NCI-H2227 (cell line): ENCODE data around the gene CHST13.

Experiments used
- DNase-seq: peaks from one replicate; lab custom pipeline; 2025; ENCODE audit not compliant: unreplicated experiment; lab: John Stamatoyannopoulos, UW

The CHST13 gene

GRCh38 chr3:126540342-126540849, 16.4 kb downstream of the CHST13 start:
- DNase-seq = no peak

DNA sequence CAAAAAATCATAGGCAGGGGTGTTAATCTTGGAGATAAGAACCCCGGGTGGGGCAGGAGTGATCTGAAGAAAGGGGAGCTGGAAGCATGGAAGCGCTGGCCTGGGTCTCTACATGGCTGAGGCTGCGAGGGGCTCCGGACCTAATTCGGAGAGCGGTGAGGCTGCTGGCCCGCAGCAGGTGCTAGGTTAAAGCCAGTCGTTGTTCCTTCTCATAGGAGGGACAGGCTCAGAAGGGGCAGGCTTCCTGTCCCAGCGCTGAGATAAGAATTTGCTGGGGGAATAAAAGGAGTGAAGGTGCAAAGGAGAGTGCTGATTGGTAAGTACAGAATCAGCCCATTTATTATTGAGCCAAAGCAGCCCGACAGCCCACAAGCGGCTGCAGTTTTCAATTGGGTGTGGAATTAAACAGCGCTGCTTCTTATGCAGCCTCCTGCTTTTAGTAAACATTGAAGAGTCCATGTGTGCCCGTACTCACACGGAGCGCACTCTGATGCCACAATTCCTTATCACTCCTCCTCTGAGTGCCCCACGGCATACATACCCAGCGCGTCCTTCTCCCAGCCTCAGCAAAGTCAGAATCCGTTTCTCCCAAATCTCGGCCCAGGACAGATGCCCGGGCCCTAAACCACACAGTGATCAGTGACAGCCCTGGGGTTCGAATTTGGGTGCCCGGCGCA, 17.1 kb downstream of the CHST13 start:
- no peak for DNase-seq

DNA sequence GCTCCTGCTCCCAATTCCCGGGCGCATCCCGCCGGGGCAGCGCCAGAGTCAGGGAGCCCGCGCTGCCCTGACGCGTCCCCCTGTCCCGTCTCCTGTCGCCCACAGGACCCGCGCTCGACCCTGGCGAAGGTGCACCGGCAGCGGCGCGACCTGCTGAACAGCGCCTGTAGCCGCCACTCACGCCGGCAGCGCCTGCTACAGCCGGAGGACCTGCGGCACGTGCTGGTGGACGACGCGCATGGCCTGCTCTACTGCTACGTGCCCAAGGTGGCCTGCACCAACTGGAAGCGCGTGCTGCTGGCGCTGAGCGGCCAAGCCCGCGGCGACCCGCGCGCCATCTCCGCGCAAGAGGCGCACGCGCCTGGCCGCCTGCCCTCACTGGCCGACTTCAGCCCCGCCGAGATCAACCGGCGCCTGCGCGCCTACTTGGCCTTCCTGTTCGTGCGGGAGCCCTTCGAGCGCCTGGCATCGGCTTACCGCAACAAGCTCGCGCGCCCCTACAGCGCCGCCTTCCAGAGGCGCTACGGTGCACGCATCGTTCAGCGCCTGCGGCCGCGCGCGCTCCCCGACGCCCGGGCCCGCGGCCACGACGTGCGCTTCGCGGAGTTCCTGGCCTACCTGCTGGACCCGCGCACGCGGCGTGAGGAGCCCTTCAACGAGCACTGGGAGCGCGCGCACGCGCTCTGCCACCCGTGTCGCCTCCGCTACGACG, 17.8 kb downstream of the CHST13 start:
- no peak for DNase-seq

DNA sequence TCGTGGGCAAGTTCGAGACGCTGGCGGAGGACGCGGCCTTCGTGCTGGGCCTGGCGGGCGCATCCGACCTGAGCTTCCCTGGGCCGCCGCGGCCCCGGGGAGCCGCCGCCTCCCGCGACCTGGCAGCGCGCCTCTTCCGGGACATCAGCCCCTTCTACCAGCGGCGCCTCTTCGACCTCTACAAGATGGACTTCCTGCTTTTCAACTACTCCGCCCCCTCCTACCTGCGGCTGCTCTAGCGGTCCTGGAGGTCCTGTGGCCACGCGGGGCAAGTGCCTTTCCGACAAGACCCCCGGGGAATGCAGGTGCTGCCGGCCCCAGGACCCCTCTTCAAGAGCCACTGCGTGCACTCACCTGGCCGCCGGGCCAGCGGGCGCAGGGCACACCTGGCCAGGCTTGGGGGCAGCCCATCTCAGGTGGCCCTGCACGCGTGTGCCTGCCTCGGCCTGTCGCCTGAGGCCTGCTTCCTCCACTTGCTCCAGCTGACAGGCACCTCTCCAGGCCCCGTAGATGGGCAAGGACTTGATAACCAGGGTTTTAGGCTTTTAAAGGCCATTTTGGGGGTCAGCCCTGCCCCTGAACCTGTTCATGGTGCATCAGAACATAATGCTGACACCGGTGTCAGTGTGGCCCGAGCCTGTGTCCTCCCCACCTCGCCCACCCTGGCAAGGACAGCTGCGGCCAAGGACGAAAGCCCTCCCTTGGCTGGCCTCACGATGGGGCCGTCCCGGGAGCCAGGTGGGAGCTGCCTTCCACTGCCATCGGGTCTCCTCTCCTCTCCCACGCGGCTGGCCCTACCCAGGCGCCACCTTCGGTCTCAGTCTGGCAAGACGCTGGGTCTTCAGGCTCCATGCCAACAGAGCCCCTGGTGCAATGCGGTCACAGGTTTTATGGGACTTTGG, 18.6 kb downstream of the CHST13 start:
- DNase-seq = no peak

DNA sequence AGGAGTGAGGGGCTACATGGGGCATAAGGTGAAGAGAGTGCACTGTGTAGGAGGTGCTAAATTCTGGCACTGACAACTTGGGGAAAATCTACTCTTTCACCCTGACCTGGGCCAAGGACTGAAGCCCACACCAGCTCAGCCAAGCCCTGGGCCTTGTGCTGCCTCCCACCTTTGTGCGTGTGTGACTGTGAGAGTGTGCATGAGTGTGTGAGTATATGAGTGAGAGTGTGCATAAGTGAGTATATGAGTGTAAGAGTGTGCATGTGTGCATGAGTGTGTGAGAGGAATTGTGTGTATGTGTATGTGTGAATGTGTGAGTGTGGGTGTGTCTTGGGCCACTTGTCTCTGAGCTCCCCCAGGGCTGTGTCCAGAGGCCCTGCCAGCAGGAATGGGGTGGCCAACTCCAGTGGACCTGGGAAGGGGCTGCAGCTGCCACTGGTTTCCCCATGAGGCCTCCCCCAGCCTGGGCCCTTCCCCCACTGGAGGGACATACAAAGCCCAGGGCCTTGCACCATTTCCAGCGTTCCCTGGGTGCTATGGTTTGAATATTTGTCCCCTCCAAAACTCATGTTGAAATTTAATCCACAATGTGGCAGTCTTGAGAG, 19.6 kb downstream of the CHST13 start:
- no peak for DNase-seq

- no peak for DNase-seq
Measured at GRCh38 chr3:126544596-126545281, 20.8 kb downstream of the CHST13 start.

- DNase-seq = no peak
Measured at GRCh38 chr3:126545544-126545943, 21.6 kb downstream of the CHST13 start.

DNA sequence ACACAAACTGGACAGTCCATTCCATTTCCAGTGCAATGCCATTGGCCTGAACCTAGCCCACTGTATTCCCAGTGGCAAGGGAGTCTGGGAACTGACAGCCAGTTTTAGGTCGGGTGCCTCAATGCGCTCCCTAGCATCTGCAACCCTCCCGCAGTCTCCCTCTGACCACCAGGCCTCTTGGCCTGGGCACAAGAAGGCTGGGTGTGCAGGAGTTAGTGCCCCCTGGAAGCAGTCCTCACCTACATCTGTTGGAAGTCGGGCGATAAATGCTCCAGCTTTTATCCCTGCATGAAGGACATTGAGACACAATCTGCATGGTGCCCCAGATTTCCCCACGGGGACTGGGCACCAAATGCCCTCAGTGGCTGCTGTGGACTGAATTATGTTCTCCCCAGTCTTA, 22.1 kb downstream of the CHST13 start:
- DNase-seq = no peak

- no peak for DNase-seq
Measured at GRCh38 chr3:126546549-126547239, 22.7 kb downstream of the CHST13 start.

- DNase-seq = no peak
Measured at GRCh38 chr3:126547721-126548120, 23.8 kb downstream of the CHST13 start.

GRCh38 chr3:126548556-126549466, 24.9 kb downstream of the CHST13 start:
- no peak for DNase-seq

GRCh38 chr3:126549861-126550487, 26.0 kb downstream of the CHST13 start:
- no peak for DNase-seq

GRCh38 chr3:126550488-126551051, 26.6 kb downstream of the CHST13 start:
- DNase-seq = no peak

DNA sequence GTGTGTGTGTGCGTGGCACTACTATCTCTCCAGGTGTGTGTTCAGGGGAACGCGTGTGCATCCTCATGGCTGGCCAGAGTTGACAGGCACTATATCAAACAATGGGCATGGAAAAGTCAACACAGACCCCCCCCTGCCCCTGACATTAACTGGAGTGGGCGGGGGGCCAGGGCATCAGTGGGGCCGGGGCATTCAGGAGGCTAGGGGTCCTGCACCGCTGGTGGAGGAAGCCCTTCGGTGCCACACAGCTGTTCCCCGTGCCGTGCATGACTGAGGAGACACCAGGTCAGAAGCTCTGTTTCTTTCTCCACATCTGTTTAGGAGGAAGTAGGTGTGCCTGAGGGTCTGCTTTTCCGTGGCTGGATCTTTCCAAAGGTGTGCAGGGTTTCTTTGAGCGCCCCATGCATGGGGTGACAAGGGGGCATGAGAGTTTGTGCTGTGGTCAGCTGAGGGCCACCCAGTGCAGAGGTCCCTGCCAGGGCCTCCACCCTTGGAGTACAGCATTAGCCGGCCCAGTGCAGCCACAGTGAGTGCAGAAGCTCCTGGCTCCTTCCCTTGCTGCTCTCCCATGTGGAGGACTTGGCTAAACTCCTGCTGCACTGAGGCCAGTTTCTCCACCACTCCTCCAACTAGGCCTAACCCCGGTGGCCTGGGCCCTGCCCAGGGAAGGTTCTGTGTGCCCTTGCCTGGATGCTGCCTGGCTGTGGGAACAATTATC, 27.3 kb downstream of the CHST13 start:
- DNase-seq = no peak

GRCh38 chr3:126551839-126552687, 28.1 kb downstream of the CHST13 start:
- no peak for DNase-seq

DNA sequence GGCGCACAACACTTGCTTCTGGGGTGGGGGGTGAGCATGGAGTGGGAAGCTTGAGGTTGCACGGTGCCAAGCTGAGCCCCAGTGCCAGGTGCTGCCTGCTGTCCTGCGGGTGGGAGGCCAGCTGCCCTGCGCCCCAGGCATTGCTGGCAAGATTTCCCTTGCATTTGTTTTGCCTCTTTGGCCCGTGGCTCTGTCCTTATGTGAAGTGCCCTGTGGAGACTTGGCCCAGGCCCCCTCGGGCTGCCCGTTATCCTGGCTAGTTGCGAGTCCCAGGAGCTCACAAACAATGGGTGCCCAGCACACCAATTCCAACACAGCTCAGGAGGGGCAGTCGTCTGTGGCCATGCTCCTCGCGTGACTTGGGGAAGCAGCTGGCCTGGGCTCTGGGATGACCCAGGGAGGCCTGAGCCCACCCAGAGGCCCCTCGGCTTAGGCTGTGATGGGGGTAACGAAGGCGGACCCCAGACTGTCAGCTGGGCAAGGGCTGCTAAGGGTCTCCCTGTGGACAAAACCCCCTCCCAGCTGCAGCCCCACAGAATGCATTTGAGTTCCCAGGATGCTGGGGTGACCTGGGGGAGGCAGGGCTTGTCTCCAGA, 28.8 kb downstream of the CHST13 start:
- DNase-seq = no peak
